Lower lobe of right lung (tissue), 2 donors: Measurements from ENCODE around the gene BCAN. TPM values are rescaled to one million over a fixed set of nuclear protein-coding genes. Genes with fewer than 3 reads are reported as not detected.

ENCODE experiments used
- ATAC-seq, 2 donors: fragments of 200-7000 bp; cut with Tn5 transposase; one replicate each; pipeline ENCODE4 v1.9.1; 2020 to 2022; ENCODE audit warnings: mild to moderate bottlenecking in 2 of 2, moderate library complexity in 2 of 2
- DNase-seq: peaks from one replicate; pipeline ENCODE4 v3.0.0-alpha.2; 2020
- H3K27ac ChIP-seq: fragments of 200-600 bp; one replicate; pipeline ENCODE4 v1.8.0; 2022
- H3K27me3 ChIP-seq: fragments of 200-600 bp; one replicate; pipeline ENCODE4 v1.8.0; 2022; ENCODE audit warnings: low read depth
- H3K36me3 ChIP-seq: fragments of 200-600 bp; one replicate; pipeline ENCODE4 v1.8.0; 2022; ENCODE audit warnings: mild to moderate bottlenecking
- H3K4me1 ChIP-seq: fragments of 200-600 bp; one replicate; pipeline ENCODE4 v1.8.0; 2022
- H3K4me3 ChIP-seq: fragments of 200-600 bp; one replicate; pipeline ENCODE4 v1.8.0; 2022; ENCODE audit warnings: mild to moderate bottlenecking
- H3K9me3 ChIP-seq: fragments of 200-600 bp; one replicate; pipeline ENCODE4 v1.8.0; 2022
- intact Hi-C: fragments of 100-400 bp; cut with DNase I; formaldehyde crosslinking; loops from one replicate; pipeline ENCODE4 v1.11.0; 2022
- total RNA-seq: library from RNA; stranded (reverse); fragmentation: NEBNext Ultra II Directional; extraction: Animal tissue kit (Norgen Biotek cat#: 25700); gene quantifications from one replicate; pipeline ENCODE4 v1.2.1, GENCODE V29; 2021
- TF ChIP-seq, protein P1 (sequence below): fragments of 200-600 bp; IDR thresholded peaks from one replicate; pipeline ENCODE4 v1.8.0; 2022; ENCODE audit warnings: antibody characterized with exemption, mild to moderate bottlenecking
- donor health status: DM: no; HTN: yes; CAD: no; lungs with severe emphysema.

Gene BCAN
- total RNA-seq, 1 donor from 2014 or later, result not detected

DNA sequence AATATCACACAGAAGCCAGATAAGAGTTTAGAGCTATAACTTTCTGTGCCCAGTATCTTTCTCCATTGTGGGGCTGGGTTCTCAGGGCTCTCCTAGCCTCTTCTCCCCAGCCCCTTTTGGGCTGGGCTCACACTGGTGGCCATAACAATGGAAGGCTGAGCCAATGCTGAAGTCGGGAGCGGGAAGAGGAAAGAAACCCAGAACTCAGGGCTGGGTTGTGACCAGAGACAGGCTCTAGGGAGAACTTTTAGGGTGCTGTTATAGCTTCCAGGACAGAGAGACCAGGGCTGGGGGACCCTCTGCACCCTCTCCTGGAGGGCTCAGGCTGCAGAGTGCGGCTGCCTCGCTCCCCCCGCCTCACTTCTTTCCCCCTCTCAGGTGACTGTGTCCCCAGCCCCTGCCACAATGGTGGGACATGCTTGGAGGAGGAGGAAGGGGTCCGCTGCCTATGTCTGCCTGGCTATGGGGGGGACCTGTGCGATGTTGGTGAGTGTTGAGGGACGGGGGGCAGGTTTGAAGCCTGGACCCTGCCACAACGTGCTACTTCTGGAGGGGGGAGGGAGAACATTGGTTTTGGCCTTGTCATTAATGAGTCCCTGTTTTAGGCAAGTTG lies 14.1 kb downstream of the BCAN start:
- no peak overlapping the region for H3K27ac ChIP-seq
- H3K36me3 ChIP-seq, result no peaks in the 10 kb centered on the region
- TF ChIP-seq, protein P1, sequence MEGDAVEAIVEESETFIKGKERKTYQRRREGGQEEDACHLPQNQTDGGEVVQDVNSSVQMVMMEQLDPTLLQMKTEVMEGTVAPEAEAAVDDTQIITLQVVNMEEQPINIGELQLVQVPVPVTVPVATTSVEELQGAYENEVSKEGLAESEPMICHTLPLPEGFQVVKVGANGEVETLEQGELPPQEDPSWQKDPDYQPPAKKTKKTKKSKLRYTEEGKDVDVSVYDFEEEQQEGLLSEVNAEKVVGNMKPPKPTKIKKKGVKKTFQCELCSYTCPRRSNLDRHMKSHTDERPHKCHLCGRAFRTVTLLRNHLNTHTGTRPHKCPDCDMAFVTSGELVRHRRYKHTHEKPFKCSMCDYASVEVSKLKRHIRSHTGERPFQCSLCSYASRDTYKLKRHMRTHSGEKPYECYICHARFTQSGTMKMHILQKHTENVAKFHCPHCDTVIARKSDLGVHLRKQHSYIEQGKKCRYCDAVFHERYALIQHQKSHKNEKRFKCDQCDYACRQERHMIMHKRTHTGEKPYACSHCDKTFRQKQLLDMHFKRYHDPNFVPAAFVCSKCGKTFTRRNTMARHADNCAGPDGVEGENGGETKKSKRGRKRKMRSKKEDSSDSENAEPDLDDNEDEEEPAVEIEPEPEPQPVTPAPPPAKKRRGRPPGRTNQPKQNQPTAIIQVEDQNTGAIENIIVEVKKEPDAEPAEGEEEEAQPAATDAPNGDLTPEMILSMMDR, result no peak
- no peak for DNase-seq
- H3K4me1 ChIP-seq, result peaks cover 39% of the 10 kb centered on the region
- no peaks in the 10 kb centered on the region for H3K9me3 ChIP-seq
- intact Hi-C loops, result no loop called here
- no peak overlapping the region for H3K4me3 ChIP-seq
- no peak for ATAC-seq
- H3K27me3 ChIP-seq, result peaks cover 39% of the 10 kb centered on the region

DNA sequence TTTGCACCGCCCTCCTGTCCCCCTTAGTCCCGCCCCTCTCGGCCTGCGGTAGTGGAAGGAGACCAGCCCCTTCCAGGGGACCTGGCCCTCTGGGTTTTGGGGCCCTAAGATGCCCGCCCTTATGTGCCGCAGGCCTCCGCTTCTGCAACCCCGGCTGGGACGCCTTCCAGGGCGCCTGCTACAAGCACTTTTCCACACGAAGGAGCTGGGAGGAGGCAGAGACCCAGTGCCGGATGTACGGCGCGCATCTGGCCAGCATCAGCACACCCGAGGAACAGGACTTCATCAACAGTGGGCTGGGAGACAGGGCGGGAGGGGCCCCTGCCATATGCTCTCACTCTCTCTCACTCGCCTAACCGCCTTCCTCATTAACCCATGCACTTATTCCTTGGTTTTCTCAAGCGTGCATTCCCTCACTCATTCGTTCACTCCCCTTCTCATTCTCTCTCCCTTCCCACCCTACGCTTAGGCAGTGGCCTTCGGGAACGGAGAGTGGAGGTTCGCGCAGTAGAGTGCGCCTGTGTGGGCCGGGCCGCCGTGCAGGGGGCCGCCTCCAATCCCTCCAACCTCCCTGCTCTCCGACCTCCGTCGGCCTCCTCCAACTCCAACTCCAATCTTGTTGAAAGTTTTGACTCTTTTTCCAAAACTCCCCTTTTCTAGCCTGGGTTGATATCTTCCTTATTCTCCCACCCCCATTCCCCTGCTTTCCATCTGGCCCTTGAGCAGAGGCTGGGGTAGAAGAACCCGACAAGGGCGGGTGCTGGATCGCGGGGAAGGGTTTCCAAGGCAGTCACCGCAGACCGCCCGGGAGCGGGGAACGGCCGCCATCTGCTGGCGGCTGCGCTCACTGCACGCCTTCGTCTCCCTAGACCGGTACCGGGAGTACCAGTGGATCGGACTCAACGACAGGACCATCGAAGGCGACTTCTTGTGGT lies 15.2 kb downstream of the BCAN start:
- peak; percentile 81 for DNase-seq
- TF ChIP-seq, protein P1, result peak; percentile 94
- Histone ChIP-seq H3K4me1 (peaks cover 50% of the 10 kb centered on the region), H3K4me3 (peak overlapping the region; percentile 39), H3K27me3 (peaks cover 30% of the 10 kb centered on the region), H3K36me3 (no peaks in the 10 kb centered on the region), H3K27ac (no peak overlapping the region), H3K9me3 (no peaks in the 10 kb centered on the region)
- ATAC-seq, result peak; percentile 59 to 71
- intact Hi-C loops, result no loop called here

DNA sequence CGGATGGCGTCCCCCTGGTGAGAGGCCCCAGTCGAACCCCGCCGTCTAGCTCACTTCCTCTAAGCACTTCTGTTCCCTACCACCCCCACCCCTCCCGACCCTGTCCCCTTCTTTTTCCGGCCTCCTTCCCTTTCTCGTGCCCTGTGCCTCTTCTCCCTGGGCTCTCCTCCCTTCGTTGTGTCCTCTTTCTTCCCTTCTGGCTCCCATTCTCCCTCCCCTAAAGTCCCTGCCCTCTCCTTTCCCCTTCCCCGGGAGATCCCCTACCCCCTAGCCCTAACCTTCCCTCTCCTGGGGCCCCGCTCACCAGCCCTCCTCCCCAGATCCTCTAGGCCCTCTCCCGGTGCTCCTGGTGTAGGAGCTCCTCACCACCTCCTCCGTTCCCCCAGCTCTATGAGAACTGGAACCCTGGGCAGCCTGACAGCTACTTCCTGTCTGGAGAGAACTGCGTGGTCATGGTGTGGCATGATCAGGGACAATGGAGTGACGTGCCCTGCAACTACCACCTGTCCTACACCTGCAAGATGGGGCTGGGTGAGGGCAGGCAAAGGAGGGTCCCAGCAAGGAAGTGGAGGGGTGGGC lies 15.9 kb downstream of the BCAN start:
- H3K4me3 ChIP-seq, result no peak overlapping the region
- intact Hi-C loops, result no loop called here
- no peaks in the 10 kb centered on the region for H3K36me3 ChIP-seq
- H3K27ac ChIP-seq, result no peak overlapping the region
- DNase-seq (no peak), ATAC-seq (no peak)
- peaks cover 24% of the 10 kb centered on the region for H3K27me3 ChIP-seq
- H3K9me3 ChIP-seq, result no peaks in the 10 kb centered on the region
- TF ChIP-seq, protein P1, result no peak
- peaks cover 57% of the 10 kb centered on the region for H3K4me1 ChIP-seq

DNA sequence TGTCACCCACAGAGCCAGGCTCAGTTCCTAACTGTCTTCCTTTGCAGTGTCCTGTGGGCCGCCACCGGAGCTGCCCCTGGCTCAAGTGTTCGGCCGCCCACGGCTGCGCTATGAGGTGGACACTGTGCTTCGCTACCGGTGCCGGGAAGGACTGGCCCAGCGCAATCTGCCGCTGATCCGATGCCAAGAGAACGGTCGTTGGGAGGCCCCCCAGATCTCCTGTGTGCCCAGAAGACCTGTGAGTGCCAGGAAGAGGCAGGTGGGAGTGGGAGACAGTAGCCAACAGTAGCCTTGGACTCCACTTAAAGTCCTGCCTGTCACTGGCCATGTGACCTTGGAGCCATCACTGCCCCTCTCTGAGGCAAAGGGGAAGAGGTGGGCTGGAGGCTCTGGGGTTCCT lies 16.6 kb downstream of the BCAN start:
- intact Hi-C loops, result no loop called here
- peaks cover 24% of the 10 kb centered on the region for H3K27me3 ChIP-seq
- no peak for DNase-seq
- no peaks in the 10 kb centered on the region for H3K9me3 ChIP-seq
- no peak overlapping the region for H3K4me3 ChIP-seq
- TF ChIP-seq, protein P1, result no peak
- H3K4me1 ChIP-seq, result peaks cover 64% of the 10 kb centered on the region
- no peak overlapping the region for H3K27ac ChIP-seq
- no peaks in the 10 kb centered on the region for H3K36me3 ChIP-seq
- ATAC-seq, result no peak

DNA sequence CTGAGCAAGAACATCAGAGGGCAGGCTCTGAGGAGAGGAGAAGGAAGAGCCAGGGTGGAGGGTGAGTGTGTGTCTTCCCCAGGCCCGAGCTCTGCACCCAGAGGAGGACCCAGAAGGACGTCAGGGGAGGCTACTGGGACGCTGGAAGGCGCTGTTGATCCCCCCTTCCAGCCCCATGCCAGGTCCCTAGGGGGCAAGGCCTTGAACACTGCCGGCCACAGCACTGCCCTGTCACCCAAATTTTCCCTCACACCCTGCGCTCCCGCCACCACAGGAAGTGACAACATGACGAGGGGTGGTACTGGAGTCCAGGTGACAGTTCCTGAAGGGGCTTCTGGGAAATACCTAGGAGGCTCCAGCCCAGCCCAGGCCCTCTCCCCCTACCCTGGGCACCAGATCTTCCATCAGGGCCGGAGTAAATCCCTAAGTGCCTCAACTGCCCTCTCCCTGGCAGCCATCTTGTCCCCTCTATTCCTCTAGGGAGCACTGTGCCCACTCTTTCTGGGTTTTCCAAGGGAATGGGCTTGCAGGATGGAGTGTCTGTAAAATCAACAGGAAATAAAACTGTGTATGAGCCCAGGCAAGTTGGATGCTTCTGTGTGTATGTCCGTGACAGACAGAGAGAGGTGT lies 17.1 kb downstream of the BCAN start:
- H3K4me1 ChIP-seq, result peaks cover 70% of the 10 kb centered on the region
- no peak overlapping the region for H3K27ac ChIP-seq
- intact Hi-C loops, result no loop called here
- no peaks in the 10 kb centered on the region for H3K36me3 ChIP-seq
- DNase-seq (no peak), ATAC-seq (no peak)
- TF ChIP-seq, protein P1, result no peak
- no peaks in the 10 kb centered on the region for H3K9me3 ChIP-seq
- H3K4me3 ChIP-seq, result no peak overlapping the region
- H3K27me3 ChIP-seq, result peaks cover 21% of the 10 kb centered on the region
